Heart left ventricle (tissue), 13 donors: ENCODE data around the gene GNB3.

Experiments used
- POLR2A ChIP-seq, 2 donors: fragments of 450-650 bp; IDR thresholded peaks; one replicate each; pipeline ENCODE4 v1.6.1; 2017; ENCODE audit warnings: antibody characterized with exemption in 2 of 2, mild to moderate bottlenecking in 2 of 2, moderate library complexity in 2 of 2
- TF ChIP-seq, protein P1 (sequence below), 12 donors: fragments of 200-600 bp; sonication (generic) in 4 of 12; IDR thresholded peaks; one replicate each; pipeline versions ENCODE4 v1.5.0 to v1.8.0; 2018 to 2022; ENCODE audit warnings: antibody characterized with exemption in 12 of 12, mild to moderate bottlenecking in 5 of 12
- donor health status: ischemic (EF 13 %, LVEDD 7.1; RV severe dilation, severe dysfunction).
- donor health status: DM: no; HTN: yes; CAD: no.
- donor health status: DM: no; HTN: no; CAD: no.
- donor health status: ischemic (EF 25% LVEDD 6.9; RV normal size, moderate dysfunction).
- donor health status: ischemic (EF 25% LVEDD 5.7; RV mildly dilated, moderate dysfunction).
- donor health status: ischemic (EF 35%, LVEDD 5.7; RV mildly dilated, moderate dysfunction).
- donor health status: nonischemic (EF 11% LVEDD 7.7; RV severe dilation, severe dysfunction).
- donor health status: DM: yes; HTN: yes; CAD: no.
- donor health status: PGD.
- donor health status: ischemic (EF 29% LVEDD 5.4; RV normal size, mild dysfunction).
- donor health status: nonischemic (EF 23%, LVEDD 6.1; RV moderate dilation, normal function).

- TF ChIP-seq, protein P1, sequence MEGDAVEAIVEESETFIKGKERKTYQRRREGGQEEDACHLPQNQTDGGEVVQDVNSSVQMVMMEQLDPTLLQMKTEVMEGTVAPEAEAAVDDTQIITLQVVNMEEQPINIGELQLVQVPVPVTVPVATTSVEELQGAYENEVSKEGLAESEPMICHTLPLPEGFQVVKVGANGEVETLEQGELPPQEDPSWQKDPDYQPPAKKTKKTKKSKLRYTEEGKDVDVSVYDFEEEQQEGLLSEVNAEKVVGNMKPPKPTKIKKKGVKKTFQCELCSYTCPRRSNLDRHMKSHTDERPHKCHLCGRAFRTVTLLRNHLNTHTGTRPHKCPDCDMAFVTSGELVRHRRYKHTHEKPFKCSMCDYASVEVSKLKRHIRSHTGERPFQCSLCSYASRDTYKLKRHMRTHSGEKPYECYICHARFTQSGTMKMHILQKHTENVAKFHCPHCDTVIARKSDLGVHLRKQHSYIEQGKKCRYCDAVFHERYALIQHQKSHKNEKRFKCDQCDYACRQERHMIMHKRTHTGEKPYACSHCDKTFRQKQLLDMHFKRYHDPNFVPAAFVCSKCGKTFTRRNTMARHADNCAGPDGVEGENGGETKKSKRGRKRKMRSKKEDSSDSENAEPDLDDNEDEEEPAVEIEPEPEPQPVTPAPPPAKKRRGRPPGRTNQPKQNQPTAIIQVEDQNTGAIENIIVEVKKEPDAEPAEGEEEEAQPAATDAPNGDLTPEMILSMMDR (IDR thresholded peaks at IDR 0.05), result no peak
- no peak for TF ChIP-seq POLR2A (IDR thresholded peaks at IDR 0.05)
Observed at GRCh38 chr12:6819106-6820030, 21.4 kb upstream of the GNB3 start.
